OCI-LY3 (cell line): Measurements from ENCODE around the gene COG1.

ENCODE experiments used
- EZH2phosphoT487 ChIP-seq: fragments of 200-600 bp; shearing (Covaris generic); IDR thresholded peaks from 2 replicates; pipeline ENCODE4 v1.6.1; 2018; ENCODE audit warnings: antibody characterized with exemption, mixed run types, low read depth
- TF ChIP-seq, protein P1 (sequence below): fragments of 200-600, 300-600 bp; sonication (generic); IDR thresholded peaks from 2 replicates; pipeline ENCODE4 v1.5.1; 2014; ENCODE audit warnings: antibody characterized with exemption, low read length, low read depth

DNA sequence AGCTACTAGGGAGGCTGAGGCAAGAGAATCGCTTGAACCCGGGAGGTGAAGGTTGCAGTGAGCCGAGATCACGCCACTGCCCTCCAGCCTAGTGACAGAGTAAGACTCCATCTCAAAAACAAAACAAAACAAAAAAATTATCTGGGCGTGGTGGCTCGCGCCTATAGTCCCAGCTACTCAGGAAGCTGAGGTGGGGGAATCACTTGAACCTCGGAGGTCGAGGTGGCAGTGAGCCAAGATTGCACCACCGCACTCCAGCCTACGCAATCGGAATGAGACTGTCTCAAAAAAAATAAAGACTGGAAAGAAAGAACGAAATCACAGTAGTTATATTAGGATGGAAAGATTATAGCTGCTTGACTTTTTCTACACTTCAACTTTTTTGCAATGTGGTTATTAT is 18.9 kb downstream of the COG1 start:
- TF ChIP-seq, protein P1, sequence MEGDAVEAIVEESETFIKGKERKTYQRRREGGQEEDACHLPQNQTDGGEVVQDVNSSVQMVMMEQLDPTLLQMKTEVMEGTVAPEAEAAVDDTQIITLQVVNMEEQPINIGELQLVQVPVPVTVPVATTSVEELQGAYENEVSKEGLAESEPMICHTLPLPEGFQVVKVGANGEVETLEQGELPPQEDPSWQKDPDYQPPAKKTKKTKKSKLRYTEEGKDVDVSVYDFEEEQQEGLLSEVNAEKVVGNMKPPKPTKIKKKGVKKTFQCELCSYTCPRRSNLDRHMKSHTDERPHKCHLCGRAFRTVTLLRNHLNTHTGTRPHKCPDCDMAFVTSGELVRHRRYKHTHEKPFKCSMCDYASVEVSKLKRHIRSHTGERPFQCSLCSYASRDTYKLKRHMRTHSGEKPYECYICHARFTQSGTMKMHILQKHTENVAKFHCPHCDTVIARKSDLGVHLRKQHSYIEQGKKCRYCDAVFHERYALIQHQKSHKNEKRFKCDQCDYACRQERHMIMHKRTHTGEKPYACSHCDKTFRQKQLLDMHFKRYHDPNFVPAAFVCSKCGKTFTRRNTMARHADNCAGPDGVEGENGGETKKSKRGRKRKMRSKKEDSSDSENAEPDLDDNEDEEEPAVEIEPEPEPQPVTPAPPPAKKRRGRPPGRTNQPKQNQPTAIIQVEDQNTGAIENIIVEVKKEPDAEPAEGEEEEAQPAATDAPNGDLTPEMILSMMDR = no peak
- no peak for TF ChIP-seq EZH2phosphoT487
